GM18508 (cell line): ENCODE results near the gene CACNB4.
"Not testable (repeated sequence)": the region's sequence is repeated elsewhere in the genome, so short reads cannot be mapped to it uniquely, and the experiment has no call there.

Experiments
- ATAC-seq: cut with Tn5 transposase; IDR thresholded peaks from one replicate; pipeline ENCODE4 v1.9.1; 2021; ENCODE audit warnings: moderate number of reproducible peaks; ENCODE audit not compliant: insufficient read depth, unreplicated experiment

CACNB4 gene

GRCh38 chr2:152028182-152028862 lies 70.5 kb downstream of the CACNB4 start:
- ATAC-seq = no peak

GRCh38 chr2:152025678-152026287 lies 73.1 kb downstream of the CACNB4 start:
- peak; percentile 77 for ATAC-seq

GRCh38 chr2:152024477-152024876 lies 74.4 kb downstream of the CACNB4 start:
- ATAC-seq = no peak

GRCh38 chr2:152022090-152022489 lies 76.8 kb downstream of the CACNB4 start:
- ATAC-seq = no peak

GRCh38 chr2:152021001-152021400 lies 77.8 kb downstream of the CACNB4 start:
- ATAC-seq = not testable (repeated sequence)

- ATAC-seq = no peak
These were observed 79.1 kb downstream of the CACNB4 start for GRCh38 chr2:152019732-152020131.

GRCh38 chr2:152016181-152017120 lies 82.4 kb downstream of the CACNB4 start:
- ATAC-seq = no peak

GRCh38 chr2:152015552-152015951 lies 83.3 kb downstream of the CACNB4 start:
- no peak for ATAC-seq

GRCh38 chr2:152012697-152013096 lies 86.1 kb downstream of the CACNB4 start:
- no peak for ATAC-seq

- ATAC-seq = no peak
These were observed 87.1 kb downstream of the CACNB4 start for GRCh38 chr2:152011724-152012123.

GRCh38 chr2:152005607-152006006 lies 93.2 kb downstream of the CACNB4 start:
- no peak for ATAC-seq

GRCh38 chr2:152003283-152003682 lies 95.6 kb downstream of the CACNB4 start:
- ATAC-seq = not testable (repeated sequence)

- ATAC-seq = no peak
These were observed 99.8 kb downstream of the CACNB4 start for GRCh38 chr2:151999053-151999452.

GRCh38 chr2:151996243-151997003 lies 102.4 kb downstream of the CACNB4 start:
- ATAC-seq = no peak

GRCh38 chr2:151995161-151995557 lies 103.7 kb downstream of the CACNB4 start:
- no peak for ATAC-seq

GRCh38 chr2:151994178-151994577 lies 104.7 kb downstream of the CACNB4 start:
- ATAC-seq = not testable (repeated sequence)

- ATAC-seq = no peak
These were observed 107.8 kb downstream of the CACNB4 start for GRCh38 chr2:151991010-151991409.

GRCh38 chr2:151989378-151989777 lies 109.5 kb downstream of the CACNB4 start:
- no peak for ATAC-seq

GRCh38 chr2:151987484-151987883 lies 111.4 kb downstream of the CACNB4 start:
- ATAC-seq = no peak

- ATAC-seq = no peak
These were observed 114.3 kb downstream of the CACNB4 start for GRCh38 chr2:151984424-151985083.
